ENCODE measurements around the gene POLR1D.

Gene POLR1D

DNA sequence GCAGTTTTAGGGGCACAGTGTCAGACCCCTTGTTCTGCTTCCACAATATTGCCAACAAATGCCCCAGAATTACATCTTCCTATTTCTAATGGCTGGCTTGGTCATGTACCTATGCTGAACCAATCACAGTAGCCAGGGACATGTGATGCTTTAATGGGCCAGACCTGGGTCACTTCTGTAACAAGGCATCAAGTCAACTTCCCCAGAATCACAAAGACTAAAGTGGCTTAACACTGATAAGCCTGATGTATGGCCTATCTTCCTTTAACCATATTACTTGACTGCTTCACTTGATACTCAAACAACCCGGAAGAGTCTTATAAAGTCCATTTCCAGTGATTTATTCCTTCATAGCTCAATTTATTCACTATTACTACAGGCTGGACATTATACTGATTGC lies 21.0 kb upstream of the POLR1D start:
- peaks cover 24% of the 10 kb centered on the region for H3K4me1 Mint-ChIP-seq (ENCODE audit: low read depth)
- no peak overlapping the region for H3K27ac Mint-ChIP-seq
- no peaks in the 10 kb centered on the region for H3K36me3 Mint-ChIP-seq (ENCODE audit: low read depth)
- no peak overlapping the region for H3K4me3 Mint-ChIP-seq
- H3K27me3 Mint-ChIP-seq = no peaks in the 10 kb centered on the region
- no peak for DNase-seq
- H3K9me3 Mint-ChIP-seq = peaks cover 2% of the 10 kb centered on the region

DNA sequence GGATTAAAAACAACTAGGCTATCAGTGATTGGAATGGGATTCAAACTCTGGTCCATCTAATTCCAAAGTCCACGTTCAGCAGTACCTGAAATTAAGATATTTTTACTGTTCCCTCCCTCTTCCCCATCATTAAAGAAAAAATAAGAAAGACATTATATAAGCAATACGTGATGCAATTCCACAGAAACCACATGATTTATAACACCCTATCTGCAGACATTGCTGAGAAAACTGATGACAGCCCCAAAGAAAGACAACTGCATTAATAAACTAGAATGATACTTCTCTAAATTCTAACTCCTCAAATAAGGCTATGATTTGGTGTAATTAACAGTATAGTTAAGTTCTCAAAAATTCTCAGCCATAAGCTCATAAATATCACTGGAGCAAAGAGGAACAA lies 20.5 kb upstream of the POLR1D start:
- Mint-ChIP-seq H3K36me3 (ENCODE audit: low read depth) (no peaks in the 10 kb centered on the region), H3K4me3 (no peak overlapping the region), H3K27me3 (no peaks in the 10 kb centered on the region), H3K4me1 (ENCODE audit: low read depth) (peaks cover 26% of the 10 kb centered on the region), H3K9me3 (peaks cover 2% of the 10 kb centered on the region), H3K27ac (no peak overlapping the region)
- no peak for DNase-seq

DNA sequence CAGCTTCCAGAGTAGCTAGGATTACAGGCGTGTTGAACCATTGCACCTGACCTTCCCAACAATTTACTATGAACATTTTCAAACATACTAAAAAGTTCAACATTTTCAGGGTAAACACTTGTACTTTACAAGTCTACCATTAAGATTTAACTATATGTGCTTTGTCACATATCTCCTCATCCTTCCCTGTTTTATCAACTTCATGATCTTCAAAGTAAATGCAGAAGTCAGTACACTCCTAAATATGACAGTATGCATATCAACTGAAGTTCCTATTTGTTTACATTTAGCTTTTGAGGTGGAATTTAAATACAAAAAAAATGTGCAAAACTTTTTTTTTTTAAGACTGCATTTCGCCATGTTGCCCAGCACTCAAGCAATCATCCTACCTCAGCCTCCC lies 19.9 kb upstream of the POLR1D start:
- H3K27ac Mint-ChIP-seq = no peak overlapping the region
- no peak overlapping the region for H3K4me3 Mint-ChIP-seq
- H3K9me3 Mint-ChIP-seq = peaks cover 2% of the 10 kb centered on the region
- DNase-seq = no peak
- no peaks in the 10 kb centered on the region for H3K36me3 Mint-ChIP-seq (ENCODE audit: low read depth)
- no peaks in the 10 kb centered on the region for H3K27me3 Mint-ChIP-seq
- peaks cover 26% of the 10 kb centered on the region for H3K4me1 Mint-ChIP-seq (ENCODE audit: low read depth)

DNA sequence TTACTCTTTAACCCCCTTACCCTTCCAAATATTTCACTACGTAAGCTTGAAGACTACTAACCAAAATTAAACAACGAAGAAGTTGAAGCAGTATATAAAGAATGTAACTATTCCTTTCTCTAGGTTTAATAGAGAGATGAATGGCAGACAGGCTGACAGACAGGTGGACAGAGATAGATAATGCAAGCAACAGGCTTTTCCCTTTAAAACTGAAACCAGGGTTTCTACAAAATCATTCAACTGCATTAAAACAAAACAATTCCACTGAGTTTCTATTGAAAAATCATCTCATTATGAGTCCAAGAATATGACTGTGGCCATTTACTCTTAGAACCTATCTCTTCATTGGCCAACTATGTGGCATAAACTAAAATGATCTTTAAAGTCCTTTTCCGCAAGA lies 16.6 kb upstream of the POLR1D start:
- H3K36me3 Mint-ChIP-seq (ENCODE audit: low read depth) = no peaks in the 10 kb centered on the region
- no peak for DNase-seq

DNA sequence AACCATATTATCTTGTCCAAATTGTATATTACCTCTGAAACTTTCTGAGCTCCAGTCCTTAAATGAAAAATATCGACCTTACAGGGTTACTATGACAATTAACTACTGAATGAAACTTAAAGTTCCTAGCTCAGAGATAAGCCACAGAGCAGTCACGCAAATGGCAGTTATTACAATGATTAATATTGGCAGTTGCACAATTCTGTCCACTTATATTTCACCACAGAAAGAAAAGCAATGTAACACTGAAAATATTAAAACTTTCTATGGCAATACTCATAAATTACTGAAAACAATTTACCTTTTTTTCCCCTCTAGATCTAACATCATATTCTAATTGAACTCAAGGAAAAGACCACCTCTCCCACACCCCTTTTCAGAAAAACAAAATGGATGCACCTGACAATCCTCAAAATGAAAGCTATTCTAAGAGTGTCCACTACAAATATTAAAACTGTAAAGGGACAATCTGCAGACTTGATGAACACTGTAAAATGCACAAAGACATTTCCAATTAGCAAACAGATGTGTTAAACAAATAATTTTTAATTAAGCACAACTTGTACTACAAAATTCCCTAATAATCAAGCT lies 16.0 kb upstream of the POLR1D start:
- DNase-seq = no peak
- H3K27me3 Mint-ChIP-seq = no peaks in the 10 kb centered on the region
- H3K9me3 Mint-ChIP-seq = peaks cover 2% of the 10 kb centered on the region
- peaks cover 26% of the 10 kb centered on the region for H3K4me1 Mint-ChIP-seq (ENCODE audit: low read depth)
- H3K4me3 Mint-ChIP-seq = no peak overlapping the region
- H3K36me3 Mint-ChIP-seq (ENCODE audit: low read depth) = no peaks in the 10 kb centered on the region
- no peak overlapping the region for H3K27ac Mint-ChIP-seq

More for the DNA sequence above, 16.6 kb upstream of the POLR1D start:
- Mint-ChIP-seq H3K9me3 (peaks cover 2% of the 10 kb centered on the region), H3K27me3 (no peaks in the 10 kb centered on the region), H3K4me1 (ENCODE audit: low read depth) (peaks cover 27% of the 10 kb centered on the region), H3K4me3 (no peak overlapping the region), H3K27ac (no peak overlapping the region)

DNA sequence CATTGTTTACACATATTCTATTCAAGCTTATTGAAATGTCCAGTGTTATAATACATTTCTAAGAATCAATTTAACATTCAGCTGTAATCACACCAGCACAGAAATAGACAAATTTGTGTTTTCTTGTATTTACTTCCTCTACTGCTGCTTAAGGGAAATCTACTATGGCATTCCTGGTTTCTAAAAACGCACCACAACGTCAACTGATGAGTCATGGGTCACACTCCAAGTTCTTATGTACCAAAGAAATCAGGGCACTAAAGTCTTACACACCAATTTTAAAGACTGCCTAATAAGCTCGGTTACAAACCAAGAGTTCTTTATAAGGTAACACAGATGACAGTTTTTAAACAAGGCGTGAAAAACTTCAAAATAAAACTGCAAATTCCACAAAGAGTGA lies 14.6 kb upstream of the POLR1D start:
- no peak for DNase-seq
- no peaks in the 10 kb centered on the region for H3K36me3 Mint-ChIP-seq (ENCODE audit: low read depth)
- peaks cover 2% of the 10 kb centered on the region for H3K9me3 Mint-ChIP-seq
- no peak overlapping the region for H3K27ac Mint-ChIP-seq
- peaks cover 30% of the 10 kb centered on the region for H3K4me1 Mint-ChIP-seq (ENCODE audit: low read depth)
- H3K4me3 Mint-ChIP-seq = no peak overlapping the region
- no peaks in the 10 kb centered on the region for H3K27me3 Mint-ChIP-seq

DNA sequence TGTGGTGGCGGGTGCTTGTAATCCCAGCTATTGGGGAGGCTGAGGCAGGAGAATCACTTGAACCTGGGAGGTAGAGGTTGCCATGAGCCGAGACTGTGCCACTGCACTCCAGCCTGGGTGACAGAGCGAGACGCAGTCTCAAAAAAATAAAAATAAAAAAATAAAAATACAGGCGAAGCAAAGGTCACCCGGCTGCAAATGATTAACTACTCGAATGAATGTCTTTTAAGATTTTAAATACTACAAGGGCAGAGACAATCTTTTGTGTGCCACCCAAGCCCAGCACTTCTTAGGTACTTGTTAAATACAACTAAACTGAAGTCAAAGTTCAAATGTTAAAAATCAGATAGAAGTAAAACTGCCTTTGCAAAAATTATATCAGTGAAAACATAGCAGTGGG lies 8.1 kb upstream of the POLR1D start:
- Mint-ChIP-seq H3K27me3 (no peaks in the 10 kb centered on the region), H3K36me3 (ENCODE audit: low read depth) (peaks cover 2% of the 10 kb centered on the region), H3K4me1 (ENCODE audit: low read depth) (peaks cover 47% of the 10 kb centered on the region), H3K27ac (no peak overlapping the region), H3K9me3 (no peaks in the 10 kb centered on the region), H3K4me3 (no peak overlapping the region)
- no peak for DNase-seq

DNA sequence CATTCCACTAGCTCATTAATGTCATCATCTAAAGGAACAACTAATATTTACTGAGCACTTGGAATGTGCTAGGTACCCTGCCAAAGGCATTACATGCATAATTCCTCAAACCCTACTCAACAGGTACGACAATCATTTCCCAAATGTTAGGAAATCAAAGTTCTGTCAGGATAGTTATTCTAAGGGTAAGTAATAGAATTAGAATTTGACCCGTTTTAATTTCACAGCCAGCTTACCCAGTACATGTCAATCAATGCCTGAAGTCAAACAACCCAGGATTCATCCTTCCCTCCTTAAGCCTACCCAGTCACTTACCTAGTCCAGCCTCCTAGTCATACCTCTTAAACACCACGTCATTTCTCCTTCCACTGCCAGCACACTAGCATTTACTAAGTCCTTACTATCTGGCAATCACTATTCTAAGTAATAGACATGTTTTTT lies 3.8 kb upstream of the POLR1D start:
- Mint-ChIP-seq H3K4me3 (no peak overlapping the region), H3K9me3 (no peaks in the 10 kb centered on the region), H3K27me3 (no peaks in the 10 kb centered on the region), H3K36me3 (ENCODE audit: low read depth) (peaks cover 21% of the 10 kb centered on the region), H3K27ac (no peak overlapping the region), H3K4me1 (ENCODE audit: low read depth) (peaks cover 45% of the 10 kb centered on the region)
- no peak for DNase-seq

DNA sequence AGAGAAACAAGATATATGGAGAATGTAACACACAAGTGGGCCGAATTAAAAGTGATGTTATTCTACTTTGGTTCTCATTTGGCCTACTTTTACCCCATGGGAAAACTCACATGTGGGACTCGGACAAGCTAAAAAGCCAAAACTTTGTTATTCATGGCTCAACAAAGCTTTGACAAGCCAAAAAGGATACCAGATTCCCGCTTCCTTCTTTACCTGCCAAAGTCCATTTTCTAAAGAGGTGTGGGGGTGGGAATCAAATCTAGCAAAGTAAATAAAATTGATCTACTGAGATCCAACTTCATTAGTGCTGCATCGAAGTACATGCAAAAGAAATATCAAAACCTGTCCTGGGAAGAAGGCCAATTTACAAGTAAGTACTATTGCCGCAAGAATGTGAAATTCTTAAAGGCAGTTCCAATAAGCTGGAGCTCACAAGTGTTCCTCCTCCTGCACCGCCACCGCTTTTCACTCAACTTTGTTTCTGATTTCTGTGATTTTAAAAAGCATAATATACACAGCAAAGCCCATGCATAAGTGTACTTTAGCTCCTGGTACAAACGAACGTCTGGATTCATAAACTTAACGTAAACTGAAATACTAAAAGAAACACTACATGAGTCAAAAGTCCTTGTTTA lies 2.5 kb upstream of the POLR1D start:
- peaks cover 51% of the 10 kb centered on the region for H3K4me1 Mint-ChIP-seq (ENCODE audit: low read depth)
- H3K27ac Mint-ChIP-seq = peak overlapping the region; percentile 86

DNA sequence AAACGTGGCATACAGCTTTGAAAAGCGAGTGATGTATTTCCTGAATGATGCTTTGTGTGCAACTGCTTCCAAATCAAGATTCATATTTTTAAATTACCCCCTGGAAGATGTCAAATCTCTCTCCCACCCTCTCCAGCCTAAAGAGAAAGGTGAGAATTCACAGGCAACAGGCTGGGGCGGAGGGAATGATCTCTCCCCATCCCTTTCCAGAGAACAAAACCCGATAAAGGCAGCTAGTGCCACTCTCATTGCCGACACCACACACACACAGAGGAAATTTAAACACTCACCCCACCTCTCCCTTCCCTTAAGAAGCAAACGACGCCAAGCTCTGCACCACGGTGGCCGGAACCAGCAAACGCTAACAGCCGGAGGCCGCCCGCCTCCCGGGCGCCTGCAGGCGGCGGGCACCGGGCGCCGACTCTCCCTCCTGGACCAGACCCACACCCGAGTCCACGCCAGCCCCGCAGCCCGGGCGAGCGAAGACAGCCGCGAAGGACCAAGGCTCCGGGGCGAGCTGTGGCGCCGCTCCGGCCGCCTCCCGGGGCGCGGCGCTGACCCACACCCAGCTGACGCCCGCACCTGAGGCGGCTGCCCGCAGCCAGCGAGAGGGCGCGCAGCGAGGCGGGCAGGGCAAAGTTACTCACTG lies 1.8 kb upstream of the POLR1D start:
- H3K4me1 Mint-ChIP-seq (ENCODE audit: low read depth) = peaks cover 52% of the 10 kb centered on the region
- peaks cover 38% of the 10 kb centered on the region for H3K36me3 Mint-ChIP-seq (ENCODE audit: low read depth)
- peak overlapping the region; percentile 92 for H3K4me3 Mint-ChIP-seq
- peak; percentile 73 for DNase-seq
- peak overlapping the region; percentile 86 for H3K27ac Mint-ChIP-seq
- H3K9me3 Mint-ChIP-seq = no peaks in the 10 kb centered on the region
- no peaks in the 10 kb centered on the region for H3K27me3 Mint-ChIP-seq

More for the DNA sequence above, 2.5 kb upstream of the POLR1D start:
- H3K27me3 Mint-ChIP-seq = no peaks in the 10 kb centered on the region
- peaks cover 34% of the 10 kb centered on the region for H3K36me3 Mint-ChIP-seq (ENCODE audit: low read depth)
- no peaks in the 10 kb centered on the region for H3K9me3 Mint-ChIP-seq
- peak overlapping the region; percentile 92 for H3K4me3 Mint-ChIP-seq
- no peak for DNase-seq

DNA sequence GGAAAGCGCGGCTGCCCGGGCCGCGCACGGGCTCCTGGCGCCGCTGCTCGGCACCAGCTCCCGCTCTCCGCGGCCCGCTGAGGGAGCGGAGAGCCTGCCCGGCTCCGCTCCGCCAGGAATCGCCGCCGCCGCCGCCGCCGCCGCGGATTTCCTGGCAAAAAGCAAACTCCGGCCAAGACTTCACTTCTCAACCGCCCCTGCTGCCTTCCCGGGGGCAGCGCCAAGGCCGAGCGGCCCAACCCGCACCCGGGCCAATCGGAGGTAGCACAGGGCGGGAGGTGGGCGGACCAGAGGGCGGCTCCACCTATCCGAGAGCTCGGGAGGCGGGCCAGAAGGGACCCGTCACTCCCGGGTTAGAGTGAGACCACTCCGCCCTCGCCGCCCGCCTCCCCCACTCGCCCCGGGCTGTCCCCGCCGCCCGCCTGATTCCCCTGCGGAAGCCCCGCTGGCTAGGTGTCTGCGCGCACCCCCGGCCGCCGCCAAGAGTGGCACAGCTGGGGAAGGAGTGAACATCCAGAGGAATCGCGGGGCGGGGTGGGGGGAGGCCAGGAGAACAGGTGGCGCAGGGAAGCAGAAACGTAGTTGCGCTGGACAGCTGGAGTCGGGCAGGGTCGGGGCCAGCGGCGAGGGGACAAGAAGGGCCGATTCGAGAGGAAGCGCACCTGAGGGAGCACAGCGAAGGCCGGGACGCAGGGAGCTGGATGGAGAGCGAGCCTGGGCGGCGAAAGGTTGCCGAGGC lies 1.1 kb upstream of the POLR1D start, which contains the start of gene LNX2:
Gene LNX2 (minus strand): TSS at position 153 of the 739 bp plus-strand sequence. CDS start 38,826 bp downstream, outside the sequence.
- peak; percentile 98 for DNase-seq
- H3K27me3 Mint-ChIP-seq = no peaks in the 10 kb centered on the region
- peaks cover 59% of the 10 kb centered on the region for H3K4me1 Mint-ChIP-seq (ENCODE audit: low read depth)
- no peaks in the 10 kb centered on the region for H3K9me3 Mint-ChIP-seq
- peak within 1 kb of the TSS; percentile 96 for H3K27ac Mint-ChIP-seq
- H3K4me3 Mint-ChIP-seq = peak within 1 kb of the TSS; percentile 92
- H3K36me3 Mint-ChIP-seq (ENCODE audit: low read depth) = peaks cover 45% of the 10 kb centered on the region

DNA sequence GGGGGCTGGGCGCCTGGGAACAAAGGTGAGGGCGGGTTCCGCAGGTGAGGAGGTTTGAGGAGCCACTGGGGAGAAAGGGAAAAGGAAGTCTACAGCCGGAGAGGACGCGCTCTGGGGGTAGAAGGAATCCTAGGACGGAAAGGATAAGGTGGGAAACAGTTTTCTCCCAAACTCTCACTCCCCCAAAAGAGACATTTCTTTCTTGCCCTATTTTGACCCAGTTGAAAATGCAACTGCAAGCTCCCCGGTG lies 651 bp upstream of the POLR1D start:
- peaks cover 50% of the 10 kb centered on the region for H3K36me3 Mint-ChIP-seq (ENCODE audit: low read depth)

DNA sequence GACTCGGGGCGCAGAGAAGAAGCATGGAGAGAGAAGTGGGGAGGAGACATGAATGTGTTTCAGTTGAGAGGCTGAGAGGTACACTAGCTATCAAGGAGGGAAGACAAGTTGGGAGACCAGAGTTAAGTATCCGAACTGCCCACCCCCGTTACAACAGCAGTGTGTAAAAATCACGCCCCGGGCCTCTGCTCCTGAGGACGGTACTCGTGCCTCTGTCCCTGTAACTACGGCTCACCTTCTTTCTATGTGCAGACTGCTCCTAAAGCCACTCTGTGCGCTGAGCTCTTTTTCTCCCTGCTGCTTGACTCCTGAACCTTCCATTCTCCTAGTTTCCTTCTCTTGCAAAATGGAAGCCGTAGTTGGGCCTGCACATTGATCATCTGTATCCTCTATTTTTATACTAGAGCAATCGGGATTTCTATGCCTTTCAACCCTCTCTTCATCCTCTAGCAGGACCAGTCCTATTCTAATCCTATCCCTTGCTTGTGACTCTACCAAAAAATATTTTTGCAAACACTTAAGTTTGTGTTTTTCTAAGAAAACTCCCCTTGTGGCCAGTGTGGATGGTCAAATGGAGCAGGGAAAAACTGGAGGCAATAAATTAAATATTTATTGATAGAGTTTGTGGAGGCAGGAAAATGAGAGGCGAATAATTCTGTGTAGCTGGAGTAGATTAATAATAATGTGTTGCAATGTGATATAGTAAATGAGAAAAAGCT lies 569 bp downstream of the POLR1D start:
- no peaks in the 10 kb centered on the region for H3K9me3 Mint-ChIP-seq
- peak overlapping the region; percentile 95 for H3K27ac Mint-ChIP-seq
- no peak for DNase-seq
- peak overlapping the region; percentile 97 for H3K4me3 Mint-ChIP-seq
- H3K4me1 Mint-ChIP-seq (ENCODE audit: low read depth) = peaks cover 74% of the 10 kb centered on the region
- H3K36me3 Mint-ChIP-seq (ENCODE audit: low read depth) = peaks cover 62% of the 10 kb centered on the region
- H3K27me3 Mint-ChIP-seq = no peaks in the 10 kb centered on the region

More for the DNA sequence above, 651 bp upstream of the POLR1D start:
- H3K27ac Mint-ChIP-seq = peak overlapping the region; percentile 96
- H3K4me3 Mint-ChIP-seq = peak overlapping the region; percentile 92
- no peak for DNase-seq
- H3K4me1 Mint-ChIP-seq (ENCODE audit: low read depth) = peaks cover 64% of the 10 kb centered on the region
- no peaks in the 10 kb centered on the region for H3K9me3 Mint-ChIP-seq
- H3K27me3 Mint-ChIP-seq = no peaks in the 10 kb centered on the region

DNA sequence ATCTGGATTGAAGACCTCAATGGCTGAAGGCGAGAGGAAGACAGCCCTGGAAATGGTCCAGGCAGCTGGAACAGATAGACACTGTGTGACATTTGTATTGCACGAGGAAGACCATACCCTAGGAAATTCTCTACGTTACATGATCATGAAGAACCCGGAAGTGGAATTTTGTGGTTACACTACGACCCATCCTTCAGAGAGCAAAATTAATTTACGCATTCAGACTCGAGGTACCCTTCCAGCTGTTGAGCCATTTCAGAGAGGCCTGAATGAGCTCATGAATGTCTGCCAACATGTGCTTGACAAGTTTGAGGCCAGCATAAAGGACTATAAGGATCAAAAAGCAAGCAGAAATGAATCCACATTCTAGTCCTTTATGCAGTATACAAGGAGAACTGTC lies 1.2 kb downstream of the POLR1D start:
- Mint-ChIP-seq H3K9me3 (no peaks in the 10 kb centered on the region), H3K36me3 (ENCODE audit: low read depth) (peaks cover 68% of the 10 kb centered on the region), H3K27ac (peak overlapping the region; percentile 69), H3K4me3 (peak overlapping the region; percentile 97), H3K4me1 (ENCODE audit: low read depth) (peaks cover 76% of the 10 kb centered on the region), H3K27me3 (no peaks in the 10 kb centered on the region)
- no peak for DNase-seq
